ENCODE data around the gene ZNF280C.

Gene ZNF280C

GRCh38 chrX:130296743-130297142 lies 28.0 kb upstream of the ZNF280C start:
- no peak for TF ChIP-seq CTCF (conservative IDR thresholded peaks at IDR 0.05; ENCODE audit: low read depth, low read length)
- no peak overlapping the region for H3K4me3 ChIP-seq (ENCODE audit: low read depth, low read length)
- peak; percentile 53 for DNase-seq (ENCODE audit: low read depth)

GRCh38 chrX:130296297-130296678 lies 27.6 kb upstream of the ZNF280C start:
- TF ChIP-seq CTCF (conservative IDR thresholded peaks at IDR 0.05; ENCODE audit: low read depth, low read length) = no peak
- peak; percentile 5 for DNase-seq (ENCODE audit: low read depth)
- H3K4me3 ChIP-seq (ENCODE audit: low read depth, low read length) = no peak overlapping the region

- H3K4me3 ChIP-seq (ENCODE audit: low read depth, low read length) = no peak overlapping the region
- no peak for TF ChIP-seq CTCF (conservative IDR thresholded peaks at IDR 0.05; ENCODE audit: low read depth, low read length)
- peak; percentile 6 for DNase-seq (ENCODE audit: low read depth)
These were observed 27.0 kb upstream of the ZNF280C start for GRCh38 chrX:130295519-130296296.

GRCh38 chrX:130287071-130287770 lies 18.5 kb upstream of the ZNF280C start:
- no peak for TF ChIP-seq CTCF (conservative IDR thresholded peaks at IDR 0.05; ENCODE audit: low read depth, low read length)
- no peak overlapping the region for H3K4me3 ChIP-seq (ENCODE audit: low read depth, low read length)
- no peak for DNase-seq (ENCODE audit: low read depth)

- no peak overlapping the region for H3K4me3 ChIP-seq (ENCODE audit: low read depth, low read length)
- TF ChIP-seq CTCF (conservative IDR thresholded peaks at IDR 0.05; ENCODE audit: low read depth, low read length) = no peak
- no peak for DNase-seq (ENCODE audit: low read depth)
These were observed 17.0 kb upstream of the ZNF280C start for GRCh38 chrX:130285710-130286109.

- H3K4me3 ChIP-seq (ENCODE audit: low read depth, low read length) = no peak overlapping the region
- DNase-seq (ENCODE audit: low read depth) = no peak
- no peak for TF ChIP-seq CTCF (conservative IDR thresholded peaks at IDR 0.05; ENCODE audit: low read depth, low read length)
These were observed 16.4 kb upstream of the ZNF280C start for GRCh38 chrX:130285069-130285620.
